Measurements from ENCODE around the gene HOXC9.

HOXC9 gene

DNA sequence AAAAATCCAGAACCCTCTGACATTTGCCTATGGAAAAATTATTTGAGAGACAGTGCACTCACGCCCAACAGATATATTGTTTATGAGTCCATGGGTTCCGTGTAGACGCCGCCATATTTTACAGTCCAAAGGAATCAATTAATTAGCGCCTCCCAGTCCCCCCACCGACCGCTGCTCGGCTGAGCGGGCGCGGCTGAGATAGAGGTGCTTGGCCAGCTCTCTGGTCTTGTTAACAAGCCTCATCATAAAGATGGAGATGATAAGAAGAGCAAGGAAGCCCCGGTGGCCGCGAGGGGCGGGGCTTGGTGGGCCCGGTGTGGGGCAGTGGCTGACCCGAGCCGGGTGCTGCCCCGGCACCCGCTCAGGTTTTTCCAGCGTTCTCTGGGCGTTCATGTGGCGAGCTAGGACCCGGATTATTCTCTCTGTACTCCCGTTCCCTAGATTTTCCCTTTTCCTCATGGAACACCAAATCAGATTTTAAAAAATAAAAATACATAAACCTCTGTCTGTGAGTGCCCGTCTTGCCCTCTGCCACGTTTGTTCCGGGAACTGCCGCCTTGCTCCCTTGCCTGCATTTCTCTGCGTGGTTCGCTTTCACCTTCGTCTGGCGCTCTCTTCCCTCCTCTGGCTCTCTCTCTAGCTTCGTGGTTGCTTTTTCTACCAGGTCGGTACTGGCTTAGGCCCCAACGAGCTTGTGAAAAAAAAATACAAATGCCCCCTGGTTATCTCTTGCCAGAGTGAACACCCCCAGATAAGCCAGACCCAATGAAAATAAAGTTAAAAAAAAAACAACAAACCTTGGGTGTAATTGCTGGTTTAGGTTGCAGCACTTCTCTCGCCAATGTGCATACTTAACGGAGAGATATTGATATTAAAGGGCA lies 36.3 kb upstream of the HOXC9 start:
- no peak for DNase-seq

DNA sequence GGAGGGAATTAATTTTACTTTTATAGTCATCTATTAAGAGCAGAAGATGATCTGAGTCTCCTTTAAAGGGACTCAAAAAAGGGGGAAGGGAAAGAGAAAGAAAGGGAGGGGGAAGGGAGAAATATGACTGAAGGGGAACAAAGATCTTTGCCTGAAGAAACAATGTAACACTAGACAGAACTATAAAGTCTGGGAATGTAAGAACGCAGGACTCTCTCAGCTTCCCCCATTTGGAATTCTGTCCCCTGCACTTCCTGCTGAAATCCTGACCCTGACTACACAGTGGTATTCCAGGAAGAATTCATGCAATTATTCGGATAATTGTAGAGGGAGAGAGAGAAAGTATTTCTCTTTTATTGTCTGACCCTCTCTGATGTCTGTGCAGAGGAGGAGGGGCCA lies 35.6 kb upstream of the HOXC9 start:
- DNase-seq = no peak

DNA sequence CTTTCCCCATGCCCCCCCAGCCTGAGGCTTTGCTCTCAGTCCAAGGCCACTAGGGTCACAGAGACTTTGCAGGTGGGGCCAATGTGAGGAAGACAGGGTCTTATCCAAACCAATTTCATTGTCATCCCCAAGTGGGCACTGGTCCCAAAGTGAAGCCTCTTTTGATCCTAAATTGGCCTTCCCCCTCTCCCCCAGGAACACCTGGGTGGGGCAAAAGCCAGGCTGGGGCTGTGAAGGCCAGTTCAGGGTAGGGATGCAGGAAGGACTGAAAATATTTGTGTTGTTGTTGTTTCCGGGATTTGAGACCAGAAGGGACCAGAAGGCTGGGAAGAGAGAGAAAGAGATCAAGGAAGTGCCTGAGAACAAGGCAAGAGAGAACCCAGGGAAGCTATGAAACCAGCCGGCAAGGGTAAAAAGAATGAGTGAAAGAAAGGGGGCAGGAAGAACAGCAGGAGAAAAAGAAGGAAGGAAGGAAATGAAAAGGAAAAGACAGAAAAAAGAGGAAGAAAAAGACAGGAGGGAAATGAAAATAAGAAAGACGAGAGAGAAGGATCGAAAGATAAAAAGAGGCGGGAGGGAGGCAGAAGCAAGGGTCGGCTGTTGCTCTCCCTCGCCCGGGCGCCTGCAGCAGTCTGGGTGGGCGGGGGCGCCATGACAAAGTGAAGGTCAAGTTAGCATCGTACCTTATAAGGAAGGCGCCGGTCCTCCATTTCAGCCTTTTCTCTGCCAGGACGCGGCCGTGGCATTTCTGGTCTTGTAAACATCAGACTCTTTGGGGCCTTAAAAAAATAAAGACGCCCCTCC lies 34.5 kb upstream of the HOXC9 start:
- DNase-seq = no peak

DNA sequence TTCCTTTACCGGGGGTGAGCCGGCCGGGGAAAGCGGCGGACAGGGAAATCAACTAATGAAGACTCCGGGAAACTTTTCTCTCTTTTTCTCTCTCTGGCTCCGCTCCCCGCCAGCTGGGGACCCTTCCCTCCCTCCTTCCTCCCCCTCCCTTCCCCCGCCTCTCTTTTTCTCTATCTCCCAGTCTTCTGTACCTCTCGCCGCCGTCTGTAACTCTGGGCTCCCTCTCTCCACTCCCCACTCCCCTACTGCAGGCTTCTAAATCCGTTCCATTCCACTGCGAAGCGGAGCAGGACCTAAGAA lies 33.9 kb upstream of the HOXC9 start:
- no peak for DNase-seq

DNA sequence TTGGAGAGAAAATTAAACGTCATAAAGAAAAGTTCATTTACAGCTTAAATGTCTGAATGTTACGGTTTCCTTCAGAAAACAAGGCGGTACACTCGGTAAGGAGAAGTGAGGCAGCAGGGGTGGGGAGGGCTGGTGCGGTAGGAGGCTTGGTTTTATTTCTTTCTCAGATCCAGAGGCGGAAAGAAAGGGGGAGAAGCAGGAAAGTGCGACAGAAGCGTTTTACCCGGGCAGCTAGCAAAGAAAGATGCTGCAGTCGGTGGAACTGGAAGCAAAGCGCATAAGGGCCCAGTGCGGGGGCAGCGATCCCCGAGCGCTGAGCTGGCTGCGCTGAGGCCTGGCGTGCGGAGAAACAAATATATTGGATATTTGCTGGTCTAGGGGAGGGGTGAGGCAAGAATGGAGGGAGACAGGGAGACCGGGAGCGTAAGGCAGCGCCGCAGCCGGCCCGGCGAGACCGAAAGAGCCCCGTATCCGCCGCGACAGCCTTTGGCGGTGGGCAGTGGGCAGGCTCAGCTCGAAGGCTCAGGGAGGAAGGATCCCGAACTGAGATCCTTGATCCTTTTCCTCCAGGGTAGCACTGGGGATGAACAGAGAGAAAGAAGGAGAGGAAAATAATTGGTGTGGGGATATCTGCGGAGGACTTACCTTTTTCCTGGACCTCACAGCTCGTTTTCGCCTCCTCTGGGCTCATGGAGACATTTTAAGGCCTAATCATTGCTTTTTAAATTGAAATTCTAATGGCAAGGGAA lies 33.4 kb upstream of the HOXC9 start:
- no peak for DNase-seq

DNA sequence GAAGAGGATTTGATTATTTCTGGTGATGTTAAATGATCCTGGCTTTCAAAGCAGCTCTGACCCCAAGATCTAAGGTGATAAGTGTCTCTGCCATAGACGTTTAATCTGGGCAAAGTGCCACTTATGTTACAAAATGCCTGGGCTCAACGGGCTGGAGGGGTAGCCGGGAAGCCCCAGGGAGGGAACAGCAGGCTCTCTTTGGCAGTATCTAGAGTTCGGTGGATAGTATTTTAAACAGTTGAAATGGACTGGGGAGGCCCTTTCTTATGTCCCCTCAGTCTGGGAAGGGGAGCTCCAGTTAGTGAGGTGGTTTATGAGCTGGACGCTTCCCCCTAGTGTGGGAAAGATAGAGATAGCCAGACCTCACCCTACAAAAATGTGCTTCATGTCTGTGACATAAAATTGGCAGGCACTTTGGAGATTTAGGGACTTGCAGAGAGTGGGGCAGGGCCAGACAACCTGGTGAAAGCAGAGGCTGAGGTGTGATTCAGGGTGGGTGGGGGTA lies 32.5 kb upstream of the HOXC9 start:
- DNase-seq = no peak

DNA sequence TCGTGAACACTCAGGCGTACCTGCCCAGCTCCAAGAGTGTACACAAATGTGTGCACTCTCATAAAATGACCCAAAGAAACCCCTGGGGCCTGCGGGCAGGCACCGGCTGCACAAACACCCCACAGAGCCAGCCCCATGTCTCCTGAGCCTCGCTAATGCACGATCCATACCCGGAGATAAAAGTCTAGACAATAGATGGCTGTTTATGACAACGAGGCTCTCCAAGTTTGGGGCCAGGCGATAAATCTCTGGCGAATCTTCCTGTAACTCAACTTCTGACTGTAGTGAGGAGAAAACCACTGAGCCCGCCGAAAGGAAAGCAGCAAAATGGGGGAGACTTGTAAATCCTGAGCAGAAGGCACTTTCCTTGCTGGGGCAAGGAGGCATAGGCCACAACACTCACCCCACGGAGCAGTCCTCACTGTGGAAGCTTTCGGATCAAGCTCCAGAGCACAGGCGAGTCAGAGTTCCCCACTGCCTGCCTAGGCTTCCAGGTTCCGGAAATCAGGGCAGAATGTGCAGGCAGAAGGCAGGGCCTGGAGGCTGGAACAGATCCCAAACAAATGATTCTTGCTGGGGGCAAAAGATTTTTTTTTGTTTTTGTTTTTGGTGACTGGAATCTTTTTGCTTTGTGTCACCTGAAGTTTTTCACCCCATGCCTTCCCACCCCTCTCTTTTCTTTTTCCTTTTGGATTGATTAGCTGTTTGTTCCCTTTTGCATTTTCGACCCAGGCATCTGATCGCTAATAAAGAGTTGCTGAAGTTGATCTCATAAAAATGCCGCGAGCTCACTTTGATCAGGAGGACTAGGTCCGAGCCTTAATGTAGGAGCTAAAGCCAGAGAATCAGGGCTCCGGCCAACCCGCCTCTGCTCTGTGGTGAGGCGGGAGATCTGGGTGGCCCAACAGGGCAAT lies 31.5 kb upstream of the HOXC9 start:
- no peak for DNase-seq

DNA sequence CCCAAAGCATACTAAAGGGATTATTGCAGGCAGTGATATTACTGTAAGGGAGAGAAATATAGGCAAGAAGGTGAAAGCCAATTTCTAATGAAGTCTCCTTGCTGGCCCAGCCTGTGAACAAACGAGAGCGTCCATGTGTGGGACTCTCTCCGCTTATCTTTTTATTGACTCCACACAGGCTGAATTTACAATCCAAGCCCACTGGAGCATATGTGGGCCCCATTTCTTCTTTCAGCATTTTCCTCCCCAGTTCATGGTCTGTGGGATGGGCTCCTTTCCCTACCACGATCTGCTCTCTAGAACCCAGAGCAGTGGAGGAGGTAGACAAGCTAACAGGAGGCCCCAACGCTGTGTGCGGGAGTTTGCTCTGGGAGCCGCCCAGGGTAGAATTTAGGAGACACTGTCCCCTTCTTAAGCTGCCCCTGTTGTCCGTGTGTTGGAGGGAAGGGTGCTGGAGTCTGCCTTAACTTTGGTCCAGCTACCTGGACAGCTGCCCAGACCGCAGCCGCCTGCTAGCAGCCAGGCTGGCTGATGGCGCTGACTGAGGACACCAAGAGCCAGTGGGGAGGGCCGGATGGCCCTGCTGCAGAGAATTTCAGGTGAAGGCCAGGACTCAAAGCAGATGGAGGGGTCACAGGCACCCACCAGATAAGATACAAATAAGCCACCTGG lies 30.2 kb upstream of the HOXC9 start:
- DNase-seq = no peak

DNA sequence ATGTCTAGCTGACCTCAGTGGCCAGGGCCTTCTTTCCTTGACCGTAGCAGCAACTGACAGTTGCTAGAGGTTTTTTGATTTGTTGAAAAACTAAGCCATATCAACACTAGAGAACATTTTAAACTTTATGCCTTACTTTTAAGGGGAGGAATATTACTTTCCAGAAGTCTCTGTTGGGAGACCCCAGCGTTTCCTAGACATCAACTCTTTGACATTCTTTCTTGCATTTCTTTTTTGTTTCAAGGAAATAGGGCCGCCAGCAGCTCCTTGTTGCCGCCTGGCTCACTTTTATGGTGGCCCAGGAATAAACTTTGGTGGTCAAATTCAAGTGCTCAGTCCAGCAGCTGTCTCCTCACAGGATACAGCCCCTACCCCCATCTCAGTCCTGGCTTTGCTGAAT lies 29.5 kb upstream of the HOXC9 start:
- no peak for DNase-seq

DNA sequence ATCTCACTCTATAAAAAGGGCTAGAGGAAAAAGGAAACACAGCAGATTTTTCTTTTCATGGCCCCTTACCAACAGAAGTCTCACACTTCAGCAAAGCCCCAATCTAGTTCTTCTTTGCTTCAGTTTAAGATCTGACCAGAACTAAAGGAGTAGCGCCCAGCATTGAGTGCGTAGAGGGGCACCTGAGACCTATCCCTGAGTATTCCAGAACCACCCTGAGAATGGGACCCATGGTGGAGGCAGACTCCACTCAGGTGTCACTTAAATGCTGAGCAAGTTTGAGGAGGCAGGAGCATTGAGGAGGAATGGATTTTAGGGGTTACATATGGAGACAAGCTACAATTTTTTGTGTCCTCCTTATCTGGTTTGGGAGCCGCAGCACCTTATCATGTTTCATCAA lies 28.8 kb upstream of the HOXC9 start:
- no peak for DNase-seq

DNA sequence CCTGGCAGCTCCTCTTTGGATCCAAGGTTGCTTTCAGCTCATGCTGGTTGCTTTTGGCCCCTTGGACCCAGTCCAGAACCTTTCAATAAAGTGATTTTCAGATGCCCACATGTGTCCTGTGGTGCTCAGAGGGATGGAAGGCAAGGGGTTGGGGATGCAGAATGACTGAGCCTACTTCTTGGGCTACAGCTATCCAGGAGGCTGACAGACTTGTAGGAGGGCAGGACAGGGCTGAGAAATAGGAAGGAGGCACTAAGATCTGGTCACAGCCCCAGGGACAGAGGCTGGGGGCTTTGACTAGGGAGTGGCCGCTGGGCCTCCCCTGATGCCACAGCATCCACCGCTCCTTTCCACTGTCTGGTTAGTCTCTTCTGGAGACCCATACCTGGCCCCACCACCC lies 28.3 kb upstream of the HOXC9 start:
- no peak for DNase-seq

DNA sequence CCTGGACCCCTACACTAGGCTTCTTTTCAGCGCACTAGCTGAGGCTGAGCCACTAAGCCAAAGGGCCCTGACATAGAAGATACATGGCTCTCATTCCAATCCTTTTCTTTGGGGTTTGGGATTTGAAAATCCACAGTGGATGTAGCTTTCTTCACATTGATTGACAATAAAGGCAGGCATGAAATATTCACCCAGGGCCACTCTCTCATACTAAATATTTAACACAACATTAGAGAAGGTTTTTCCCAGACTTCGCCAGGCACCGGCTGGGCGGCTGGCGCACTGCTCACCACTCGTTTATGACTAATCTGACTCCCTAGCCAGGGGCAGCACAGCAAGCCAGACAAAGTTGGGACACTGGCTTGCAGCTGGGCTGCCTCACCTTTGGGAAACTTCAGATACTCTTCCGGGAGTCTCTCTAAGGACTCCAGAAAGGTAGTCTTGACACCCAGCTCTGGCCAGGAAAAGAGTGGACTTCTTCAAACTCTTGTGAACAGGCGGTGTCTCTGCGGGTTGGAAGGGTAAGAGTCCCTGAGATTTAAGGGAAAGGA lies 27.7 kb upstream of the HOXC9 start:
- DNase-seq = no peak

DNA sequence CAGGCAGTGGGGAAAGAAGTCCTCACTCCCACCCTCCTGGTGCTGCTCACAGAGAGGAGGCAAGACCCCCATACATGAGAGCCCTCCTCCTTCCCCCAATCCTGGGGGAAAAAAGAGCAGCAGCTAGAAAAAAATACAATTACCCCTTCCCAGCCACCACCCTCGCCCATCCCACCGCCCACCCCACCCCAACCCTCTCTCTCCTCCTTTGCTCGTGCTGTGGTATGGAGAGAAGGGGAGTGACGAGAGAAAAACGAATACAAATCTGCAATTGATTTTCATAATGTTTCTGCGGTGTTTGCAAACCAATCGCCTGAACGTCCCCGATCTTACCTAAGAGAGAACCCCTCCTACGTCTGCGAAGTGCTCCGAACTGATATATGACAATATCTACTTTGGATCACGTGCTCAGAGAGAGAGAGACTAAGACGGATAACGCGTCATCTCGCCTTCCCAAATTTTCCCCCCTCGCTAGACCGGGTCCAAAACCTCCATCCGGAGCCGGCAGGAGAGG lies 27.2 kb upstream of the HOXC9 start, which contains the start of gene HOXC11:
HOXC11 (plus strand) TSS at position 405 of the 514 bp plus-strand sequence. CDS start 116 bp downstream, outside the sequence.
- no peak for DNase-seq

DNA sequence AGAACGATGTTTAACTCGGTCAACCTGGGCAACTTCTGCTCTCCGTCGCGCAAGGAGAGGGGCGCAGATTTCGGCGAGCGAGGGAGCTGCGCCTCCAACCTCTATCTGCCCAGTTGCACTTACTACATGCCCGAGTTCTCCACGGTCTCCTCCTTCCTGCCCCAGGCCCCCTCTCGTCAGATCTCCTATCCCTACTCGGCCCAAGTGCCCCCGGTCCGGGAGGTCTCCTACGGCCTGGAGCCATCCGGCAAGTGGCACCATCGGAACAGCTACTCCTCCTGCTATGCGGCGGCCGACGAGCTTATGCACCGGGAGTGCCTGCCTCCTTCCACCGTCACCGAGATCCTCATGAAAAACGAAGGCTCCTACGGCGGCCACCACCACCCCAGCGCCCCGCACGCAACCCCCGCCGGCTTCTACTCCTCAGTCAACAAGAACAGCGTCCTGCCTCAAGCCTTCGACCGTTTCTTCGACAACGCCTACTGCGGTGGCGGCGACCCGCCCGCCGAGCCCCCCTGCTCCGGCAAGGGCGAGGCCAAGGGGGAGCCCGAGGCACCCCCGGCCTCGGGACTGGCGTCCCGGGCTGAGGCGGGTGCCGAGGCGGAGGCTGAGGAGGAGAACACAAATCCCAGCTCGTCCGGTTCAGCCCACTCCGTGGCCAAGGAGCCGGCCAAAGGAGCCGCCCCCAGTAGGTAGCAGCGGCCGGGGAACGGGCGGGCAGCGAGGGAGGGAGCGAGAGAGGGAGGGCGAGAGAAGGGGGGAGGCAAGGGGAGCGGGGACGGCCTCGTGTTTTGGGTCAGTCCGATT lies 26.5 kb upstream of the HOXC9 start:
- DNase-seq = no peak

DNA sequence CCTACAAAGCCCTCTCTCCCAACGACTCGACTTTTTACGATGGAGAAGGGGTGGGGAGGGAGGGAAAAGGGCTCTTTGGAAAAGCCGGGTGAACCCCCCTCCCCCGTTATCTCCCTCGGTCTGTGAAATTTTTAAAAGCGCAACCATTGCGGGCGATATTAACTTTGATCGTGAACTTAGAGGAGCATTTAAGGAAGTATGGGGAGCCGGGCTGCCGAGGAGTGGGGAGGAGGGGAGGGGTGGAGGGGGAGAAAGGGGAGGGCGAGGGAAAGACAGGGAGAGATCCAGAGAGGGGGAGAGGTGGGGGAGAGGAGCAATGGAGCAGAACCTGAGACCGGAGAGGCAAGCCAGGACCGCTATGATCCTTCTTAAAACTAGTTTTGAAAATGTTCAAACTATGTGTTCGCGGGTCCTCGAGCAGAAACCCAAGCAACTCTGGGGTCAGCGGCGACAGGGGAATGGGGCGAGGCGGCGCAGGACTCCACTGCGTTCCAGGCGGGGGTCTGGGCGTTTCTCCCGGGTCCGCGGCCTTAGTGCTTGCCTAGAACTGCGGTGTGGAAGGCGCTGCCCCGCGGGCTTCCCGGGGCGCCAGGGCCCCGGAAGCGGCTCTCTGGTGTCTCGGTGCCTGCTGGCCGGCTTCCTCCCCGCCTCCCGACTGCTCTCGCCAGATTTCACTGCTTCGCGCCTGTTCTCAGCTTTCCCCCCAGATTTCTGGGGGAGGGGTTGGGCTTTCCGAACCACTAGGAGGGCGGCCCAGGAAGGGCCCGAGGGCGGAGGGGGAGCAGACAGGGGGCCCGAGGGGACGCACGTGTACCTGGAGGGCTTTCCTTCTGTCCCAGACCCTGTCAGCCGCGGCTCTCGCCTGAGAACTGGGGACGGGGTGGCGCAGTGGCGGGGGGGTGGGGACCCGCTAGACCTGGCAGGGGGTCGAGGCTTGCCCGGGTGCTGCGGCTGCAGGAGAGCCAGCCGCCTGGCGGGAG lies 25.6 kb upstream of the HOXC9 start, which contains the start of gene HOTAIR:
HOTAIR (minus strand) TSS at position 871 of the 980 bp plus-strand sequence.
- DNase-seq = no peak

DNA sequence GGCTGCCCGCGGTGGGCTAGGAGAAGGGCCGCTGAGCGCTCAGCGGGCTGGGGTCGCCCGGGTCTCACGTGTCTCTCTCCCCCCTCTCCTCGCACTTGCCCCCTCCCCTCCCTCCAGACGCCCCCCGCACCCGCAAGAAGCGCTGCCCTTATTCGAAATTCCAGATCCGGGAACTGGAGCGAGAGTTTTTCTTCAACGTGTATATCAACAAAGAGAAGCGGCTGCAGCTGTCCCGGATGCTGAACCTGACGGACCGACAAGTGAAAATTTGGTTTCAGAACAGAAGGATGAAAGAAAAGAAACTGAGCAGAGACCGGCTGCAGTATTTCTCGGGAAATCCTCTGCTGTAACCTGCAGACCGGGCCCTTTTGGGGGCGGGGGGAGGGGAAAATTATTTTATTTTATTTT lies 24.9 kb upstream of the HOXC9 start:
- DNase-seq = no peak

DNA sequence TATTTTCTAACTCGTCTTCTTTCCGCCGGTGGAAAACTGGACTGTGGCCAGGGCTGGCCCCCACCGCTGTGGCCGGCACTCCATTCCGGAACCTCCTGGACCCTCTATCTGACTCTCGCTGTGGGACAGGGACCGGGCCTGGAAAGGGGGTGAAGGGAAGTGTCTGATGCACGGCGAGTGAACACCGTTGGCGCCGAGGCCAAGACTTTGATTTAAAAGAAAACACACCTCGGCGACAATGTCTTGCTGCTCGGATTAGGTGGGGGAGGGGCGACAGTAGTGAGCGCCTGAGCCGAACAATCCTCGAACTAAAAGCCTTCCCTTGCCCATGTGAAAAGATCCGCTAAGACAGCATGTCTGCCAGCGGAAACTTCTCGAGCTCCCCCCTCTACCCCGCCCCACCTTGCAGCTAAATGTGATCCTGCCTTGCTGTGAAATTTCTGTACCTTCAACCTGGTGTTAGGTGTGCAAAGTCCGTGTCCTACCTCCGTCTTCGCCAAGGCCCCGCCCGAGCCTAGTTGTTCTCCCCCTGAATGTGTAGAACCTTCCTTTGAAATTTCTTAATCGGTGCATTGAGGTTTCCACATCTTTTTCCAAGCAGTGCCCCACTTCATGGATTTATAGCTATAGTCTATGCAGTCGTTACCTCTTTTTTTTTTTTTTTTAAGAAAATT lies 24.3 kb upstream of the HOXC9 start:
- no peak for DNase-seq

DNA sequence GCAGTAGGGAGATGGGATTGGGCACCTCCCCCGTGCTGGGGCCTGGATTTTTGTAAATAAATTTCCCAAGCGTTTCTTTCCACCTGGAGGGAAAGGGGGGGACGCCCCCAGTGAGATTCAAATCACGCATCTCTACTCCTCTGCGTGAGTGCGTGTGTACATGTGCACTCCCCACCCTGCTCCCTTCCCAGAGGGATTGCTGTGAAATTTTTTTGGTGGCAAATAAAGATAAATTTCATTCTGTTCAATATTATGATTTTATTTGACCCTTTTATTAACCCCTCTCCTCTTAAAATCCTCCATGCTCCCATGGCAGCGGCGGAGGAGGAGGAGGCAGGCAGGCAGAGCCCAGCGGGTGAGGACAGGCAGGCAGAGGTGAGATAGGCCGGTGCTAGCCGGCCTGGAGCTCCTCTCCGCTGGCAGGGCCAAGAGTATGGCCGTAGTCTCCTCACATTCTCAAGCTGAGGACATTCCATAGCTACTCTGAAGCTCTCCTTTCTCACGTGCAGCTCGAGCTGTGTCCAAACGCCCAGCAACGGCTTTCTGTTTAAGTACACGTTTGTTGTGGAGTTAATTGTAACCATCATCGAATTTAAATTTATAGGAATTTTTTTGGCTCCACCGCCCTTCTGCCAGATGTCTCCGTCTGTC lies 23.7 kb upstream of the HOXC9 start:
- no peak for DNase-seq
